Omental fat pad (tissue), 4 donors: ENCODE measurements around the gene STAC3. TPM values are rescaled to one million over a fixed set of nuclear protein-coding genes. Genes with fewer than 3 reads are reported as not detected.
A peak's percentile ranks its signal among the peaks of the same experiment; 100 is the strongest.

Source experiments
- ATAC-seq: fragments of 150-250 bp; one replicate; pipeline ENCODE4 v1.9.1; 2016; ENCODE audit warnings: mild to moderate bottlenecking, moderate library complexity; ENCODE audit not compliant: low FRiP score
- DNase-seq: peaks from one replicate; pipeline ENCODE4 v3.0.0-alpha.2; 2019; ENCODE audit warnings: low spot score
- total RNA-seq, 4 donors: library from RNA; depleted of rRNA; stranded (reverse); fragments of >200 nt; gene quantifications; one replicate each; pipeline ENCODE4 v1.1.0, GENCODE V29; 2016
- TF ChIP-seq, protein P1 (sequence below), 3 donors: fragments of 450-650 bp; IDR thresholded peaks; one replicate each; pipeline ENCODE4 v1.5.1; 2016 to 2017; ENCODE audit warnings: antibody characterized with exemption in 3 of 3, mild to moderate bottlenecking in 3 of 3, moderate library complexity in 2 of 3

Gene STAC3
- total RNA-seq, 4 donors from 2014 or later, result 2.0 to 3.7 (median 2.6) TPM

DNA sequence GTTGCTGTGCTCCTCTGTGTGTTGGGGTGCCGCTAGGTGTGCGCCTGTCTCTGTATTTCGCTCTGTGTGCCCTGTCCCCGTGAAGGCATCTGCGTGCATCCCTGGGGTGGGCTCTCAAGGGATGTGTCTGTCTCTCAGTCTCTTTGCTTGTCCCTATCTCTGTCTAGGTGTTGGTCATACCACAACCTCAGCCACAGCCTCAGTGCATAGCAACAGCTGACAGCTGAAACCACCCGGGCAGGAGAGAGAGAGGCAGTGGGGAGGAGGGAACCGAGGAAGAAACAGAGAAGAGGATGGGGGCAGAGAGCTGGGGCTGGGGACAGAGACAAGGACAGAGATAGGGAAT is 35.3 kb downstream of the STAC3 start:
- ATAC-seq (no peak), DNase-seq (no peak)
- TF ChIP-seq, protein P1, sequence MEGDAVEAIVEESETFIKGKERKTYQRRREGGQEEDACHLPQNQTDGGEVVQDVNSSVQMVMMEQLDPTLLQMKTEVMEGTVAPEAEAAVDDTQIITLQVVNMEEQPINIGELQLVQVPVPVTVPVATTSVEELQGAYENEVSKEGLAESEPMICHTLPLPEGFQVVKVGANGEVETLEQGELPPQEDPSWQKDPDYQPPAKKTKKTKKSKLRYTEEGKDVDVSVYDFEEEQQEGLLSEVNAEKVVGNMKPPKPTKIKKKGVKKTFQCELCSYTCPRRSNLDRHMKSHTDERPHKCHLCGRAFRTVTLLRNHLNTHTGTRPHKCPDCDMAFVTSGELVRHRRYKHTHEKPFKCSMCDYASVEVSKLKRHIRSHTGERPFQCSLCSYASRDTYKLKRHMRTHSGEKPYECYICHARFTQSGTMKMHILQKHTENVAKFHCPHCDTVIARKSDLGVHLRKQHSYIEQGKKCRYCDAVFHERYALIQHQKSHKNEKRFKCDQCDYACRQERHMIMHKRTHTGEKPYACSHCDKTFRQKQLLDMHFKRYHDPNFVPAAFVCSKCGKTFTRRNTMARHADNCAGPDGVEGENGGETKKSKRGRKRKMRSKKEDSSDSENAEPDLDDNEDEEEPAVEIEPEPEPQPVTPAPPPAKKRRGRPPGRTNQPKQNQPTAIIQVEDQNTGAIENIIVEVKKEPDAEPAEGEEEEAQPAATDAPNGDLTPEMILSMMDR (IDR thresholded peaks at IDR 0.05), result no peak

DNA sequence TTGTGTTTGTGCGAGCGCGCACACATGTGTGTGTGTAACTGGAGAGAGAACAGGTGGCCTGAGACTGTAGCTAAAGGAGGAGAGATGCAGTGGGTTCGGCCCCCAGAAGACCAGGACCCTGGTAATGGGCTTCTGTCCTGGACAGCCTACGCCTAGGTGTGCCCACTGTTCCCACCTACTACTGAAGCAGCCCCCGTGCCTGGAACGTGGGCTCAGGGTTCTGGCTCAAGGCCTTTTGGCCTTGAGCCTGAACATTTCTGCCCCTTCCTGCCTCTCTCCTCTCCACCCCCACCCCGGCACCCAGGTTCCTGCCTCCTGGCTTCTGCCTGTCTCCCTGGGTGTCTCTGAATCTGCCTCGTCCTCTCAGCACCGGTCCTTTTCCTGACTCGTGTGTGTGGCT is 35.9 kb downstream of the STAC3 start:
- TF ChIP-seq, protein P1 (IDR thresholded peaks at IDR 0.05), result no peak
- no peak for ATAC-seq
- DNase-seq, result no peak

DNA sequence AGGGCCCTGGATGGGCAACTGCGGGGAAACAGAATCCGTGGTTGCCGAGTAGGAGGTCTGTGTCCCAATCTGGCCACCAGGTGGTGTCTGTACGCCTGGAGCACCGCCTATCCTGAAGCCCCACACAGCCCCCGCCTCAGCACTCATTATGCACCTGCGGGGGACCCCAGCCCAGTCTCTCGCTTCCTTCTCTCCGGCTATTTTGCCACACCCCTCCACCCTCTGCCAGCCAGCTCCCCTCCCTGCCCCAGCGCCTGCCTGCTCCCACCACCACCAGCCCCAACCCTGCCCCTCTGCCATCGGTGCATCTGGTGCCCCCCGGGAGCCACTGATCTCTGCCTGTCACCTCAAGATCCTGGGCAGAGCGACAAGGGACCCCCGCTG is 36.6 kb downstream of the STAC3 start:
- DNase-seq (no peak), ATAC-seq (no peak)
- TF ChIP-seq, protein P1 (IDR thresholded peaks at IDR 0.05), result no peak

DNA sequence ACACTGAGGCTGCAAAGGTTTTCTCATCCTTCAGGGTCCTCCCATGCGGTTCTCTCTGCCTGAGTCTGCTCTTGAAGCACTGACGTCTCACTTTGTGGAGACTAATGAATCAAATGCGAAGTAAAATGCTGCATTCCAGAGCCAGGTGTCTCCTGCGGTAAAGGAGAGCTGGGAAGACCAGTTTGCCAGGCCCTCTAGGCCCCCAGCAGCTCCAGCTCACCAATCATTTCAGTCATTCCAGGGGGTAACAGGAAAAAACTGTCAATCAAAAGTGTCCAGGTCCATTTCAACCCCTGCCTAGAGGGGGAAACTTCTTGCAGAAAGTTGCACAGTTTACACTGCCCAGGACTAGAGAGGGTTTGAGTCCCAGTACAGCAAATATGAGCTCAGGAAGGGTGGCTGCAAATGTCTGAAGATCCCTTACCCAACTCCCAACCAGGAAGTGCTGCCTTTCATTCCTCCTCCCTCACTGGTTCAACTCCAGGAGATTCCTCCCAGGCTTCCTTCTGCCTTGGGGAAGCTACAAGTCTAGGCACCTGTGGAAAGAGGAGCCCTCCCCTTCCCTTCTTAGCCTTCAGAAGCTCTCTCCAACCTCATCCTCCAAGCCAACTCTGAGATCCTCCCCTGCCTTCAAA is 37.1 kb downstream of the STAC3 start:
- TF ChIP-seq, protein P1 (IDR thresholded peaks at IDR 0.05), result no peak
- no peak for ATAC-seq
- DNase-seq, result no peak

DNA sequence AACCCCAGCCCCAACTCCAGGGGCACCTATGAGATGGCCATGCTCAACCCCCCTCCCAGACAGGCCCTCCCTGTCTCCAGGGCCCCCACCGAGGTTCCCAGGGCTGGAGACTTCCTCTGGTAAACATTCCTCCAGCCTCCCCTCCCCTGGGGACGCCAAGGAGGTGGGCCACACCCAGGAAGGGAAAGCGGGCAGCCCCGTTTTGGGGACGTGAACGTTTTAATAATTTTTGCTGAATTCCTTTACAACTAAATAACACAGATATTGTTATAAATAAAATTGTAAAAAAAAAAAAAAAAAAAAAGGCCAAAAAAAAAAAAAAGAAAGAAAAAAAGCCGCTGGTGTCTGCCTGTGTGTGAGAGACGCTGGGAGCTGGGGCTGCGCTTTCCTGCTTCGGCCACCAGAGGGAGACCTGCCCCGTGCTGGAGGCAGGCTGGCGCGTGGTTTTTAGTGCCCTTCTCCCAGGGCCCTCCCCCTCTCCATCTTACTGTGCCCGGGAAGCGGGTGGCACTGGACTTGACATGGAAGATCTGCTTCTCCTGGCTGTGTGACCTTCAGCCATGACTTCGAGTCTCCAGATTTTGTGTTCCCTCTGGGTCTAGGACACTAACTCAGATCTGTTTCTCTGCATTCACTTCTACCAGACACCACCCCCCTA is 37.8 kb downstream of the STAC3 start:
- TF ChIP-seq, protein P1 (IDR thresholded peaks at IDR 0.05), result peak in 1 of 3 donors; percentile 80
- DNase-seq (peak; percentile 73), ATAC-seq (peak; percentile 70)

DNA sequence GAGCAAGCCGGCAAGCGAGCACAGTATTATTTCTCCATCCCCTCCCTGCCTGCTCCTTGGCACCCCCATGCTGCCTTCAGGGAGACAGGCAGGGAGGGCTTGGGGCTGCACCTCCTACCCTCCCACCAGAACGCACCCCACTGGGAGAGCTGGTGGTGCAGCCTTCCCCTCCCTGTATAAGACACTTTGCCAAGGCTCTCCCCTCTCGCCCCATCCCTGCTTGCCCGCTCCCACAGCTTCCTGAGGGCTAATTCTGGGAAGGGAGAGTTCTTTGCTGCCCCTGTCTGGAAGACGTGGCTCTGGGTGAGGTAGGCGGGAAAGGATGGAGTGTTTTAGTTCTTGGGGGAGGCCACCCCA is 38.3 kb downstream of the STAC3 start:
- ATAC-seq, result no peak
- no peak for DNase-seq
- TF ChIP-seq, protein P1 (IDR thresholded peaks at IDR 0.05), result no peak
